Body of pancreas (tissue), 4 donors: ENCODE results near the gene CAPN3. TPM values are rescaled to one million over a fixed set of nuclear protein-coding genes. Genes with fewer than 3 reads are reported as not detected.

Source experiments
- ATAC-seq: fragments of 150-250 bp; one replicate; pipeline ENCODE4 v1.9.1; 2016
- DNase-seq, 4 donors: peaks; one replicate each; pipeline ENCODE4 v3.0.0-alpha.2; 2019
- H3K27ac ChIP-seq, 4 donors: fragments of 200-600 bp; sonication (generic); 1 replicate in 3 of 4; 2 replicates in 1 of 4; pipeline versions ENCODE4 v1.5.1 to v1.6.1; 2016 to 2019; ENCODE audit warnings: mild to moderate bottlenecking in 1 of 4, mixed read lengths in 1 of 4, moderate library complexity in 1 of 4
- H3K27me3 ChIP-seq, 2 donors: fragments of 200-600 bp; sonication (generic); one replicate each; pipeline ENCODE4 v1.6.0; 2016; ENCODE audit warnings: mild to moderate bottlenecking in 1 of 2
- H3K36me3 ChIP-seq, 2 donors: fragments of 200-600 bp; sonication (generic); replicated peaks in 1 of 2; 2 replicates each; pipeline ENCODE4 v1.5.1; 2016; ENCODE audit warnings: low read depth in 2 of 2; ENCODE audit not compliant: insufficient read depth in 1 of 2
- H3K4me1 ChIP-seq: fragments of 200-600 bp; sonication (generic); one replicate; pipeline ENCODE4 v1.6.0; 2016
- H3K4me3 ChIP-seq, 2 donors: fragments of 200-600 bp; sonication (generic); 1 replicate in 1 of 2; 2 replicates in 1 of 2; pipeline ENCODE4 v1.5.1; 2016 to 2019
- H3K9me3 ChIP-seq, 3 donors: fragments of 200-600 bp; sonication (generic); 1 replicate in 2 of 3; 2 replicates in 1 of 3; pipeline ENCODE4 v1.5.1; 2016
- CTCF ChIP-seq, 7 experiments: fragments of 450-650 bp in 4 of 7; fragments of 200-600 bp in 3 of 7; sonication (generic) in 3 of 7; IDR thresholded peaks; one replicate each; pipeline ENCODE4 v1.5.1; 2016 to 2019; ENCODE audit warnings: antibody characterized with exemption in 7 of 7
- POLR2A ChIP-seq, 3 donors: fragments of 450-650 bp; IDR thresholded peaks; one replicate each; pipeline ENCODE4 v1.6.1; 2016; ENCODE audit warnings: antibody characterized with exemption in 3 of 3, mild to moderate bottlenecking in 2 of 3
- WGBS, 2 donors: methylation state at CpG; one replicate each; pipeline ENCODE4 v1.1.5; 2017; 5-methylcytosine and 5-hydroxymethylcytosine counted together
- intact Hi-C: fragments of 100-400 bp; cut with DNase I; formaldehyde crosslinking; loops from one replicate; pipeline ENCODE4 v1.15.1; 2023
- total RNA-seq, 2 donors: library from RNA; depleted of rRNA; stranded (reverse); fragments of >200 nt; gene quantifications; one replicate each; pipeline ENCODE4 v1.1.0, GENCODE V29; 2016

The CAPN3 gene
- total RNA-seq, 2 donors from 2014 or later, result 6.3 to 9.6 TPM

- Histone ChIP-seq H3K27me3 (no peaks in the 10 kb centered on the region), H3K4me1 (no peaks in the 10 kb centered on the region), H3K36me3 (no peaks in the 10 kb centered on the region), H3K9me3 (no peaks in the 10 kb centered on the region), H3K27ac (no peak overlapping the region), H3K4me3 (no peak overlapping the region)
- TF ChIP-seq CTCF (IDR thresholded peaks at IDR 0.05) (no peak), POLR2A (IDR thresholded peaks at IDR 0.05) (no peak)
- 82 to 89% methylated on average over 1 of the region's 1 CpG for WGBS, 2 donors
- intact Hi-C loops, result no loop called here
- ATAC-seq (no peak), DNase-seq (peak in 1 of 4 donors; percentile 23)
Observed at GRCh38 chr15:42373274-42373673, 14.0 kb downstream of the CAPN3 start.

GRCh38 chr15:42373936-42374335, 14.6 kb downstream of the CAPN3 start:
- no peak for ATAC-seq

DNA sequence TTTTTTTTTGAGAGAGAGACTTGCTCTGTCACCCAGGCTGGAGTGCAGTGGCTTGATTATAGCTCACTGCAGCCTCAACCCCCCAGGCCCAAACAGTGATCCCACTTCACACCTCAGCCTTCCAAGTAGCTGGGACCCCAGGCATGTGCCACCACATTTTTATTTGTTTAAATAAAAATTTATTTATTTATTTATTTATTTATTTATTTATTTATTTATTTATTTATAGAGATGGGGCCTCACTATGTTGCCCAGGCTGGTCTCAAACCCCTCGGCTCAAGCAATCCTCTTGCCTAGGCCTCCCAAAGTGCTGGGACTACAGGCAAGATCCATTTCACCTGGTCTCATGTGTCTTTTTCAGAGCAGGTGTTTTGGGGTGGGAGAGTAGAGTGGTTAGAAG, 15.5 kb downstream of the CAPN3 start:
- TF ChIP-seq POLR2A (IDR thresholded peaks at IDR 0.05) (no peak), CTCF (IDR thresholded peaks at IDR 0.05) (no peak)
- Histone ChIP-seq H3K9me3 (no peaks in the 10 kb centered on the region), H3K27me3 (no peaks in the 10 kb centered on the region), H3K4me3 (no peak overlapping the region), H3K27ac (no peak overlapping the region), H3K36me3 (no peaks in the 10 kb centered on the region), H3K4me1 (no peaks in the 10 kb centered on the region)
- DNase-seq, result no peak
- intact Hi-C loops, result no loop called here
- 81 to 89% methylated on average over 1 of the region's 1 CpG for WGBS, 2 donors
- ATAC-seq, result no peak

More at GRCh38 chr15:42373936-42374335, 14.6 kb downstream of the CAPN3 start:
- Histone ChIP-seq H3K27me3 (no peaks in the 10 kb centered on the region), H3K4me3 (no peak overlapping the region), H3K27ac (no peak overlapping the region), H3K36me3 (no peaks in the 10 kb centered on the region), H3K9me3 (no peaks in the 10 kb centered on the region), H3K4me1 (no peaks in the 10 kb centered on the region)
- TF ChIP-seq POLR2A (IDR thresholded peaks at IDR 0.05), result no peak
- TF ChIP-seq CTCF (IDR thresholded peaks at IDR 0.05), result no peak
- intact Hi-C loops, result no loop called here
- DNase-seq, result no peak
- 83 to 89% methylated on average over 4 of the region's 4 CpGs for WGBS, 2 donors

- no peak for DNase-seq
- WGBS, 2 donors, result 93 to 97% methylated on average over 5 of the region's 5 CpGs
- Histone ChIP-seq H3K27me3 (no peaks in the 10 kb centered on the region), H3K9me3 (no peaks in the 10 kb centered on the region), H3K27ac (no peak overlapping the region), H3K4me3 (no peak overlapping the region), H3K36me3 (no peaks in the 10 kb centered on the region), H3K4me1 (no peaks in the 10 kb centered on the region)
- TF ChIP-seq POLR2A (IDR thresholded peaks at IDR 0.05), result no peak
- no peak for TF ChIP-seq CTCF (IDR thresholded peaks at IDR 0.05)
- intact Hi-C loops, result no loop called here
- no peak for ATAC-seq
Observed at GRCh38 chr15:42375252-42375651, 16.0 kb downstream of the CAPN3 start.

- ATAC-seq (no peak), DNase-seq (no peak)
- TF ChIP-seq CTCF (IDR thresholded peaks at IDR 0.05) (no peak), POLR2A (IDR thresholded peaks at IDR 0.05) (no peak)
- H3K9me3 ChIP-seq, result no peaks in the 10 kb centered on the region
- no peak overlapping the region for H3K4me3 ChIP-seq
- intact Hi-C loops, result no loop called here
- no peaks in the 10 kb centered on the region for H3K27me3 ChIP-seq
- H3K36me3 ChIP-seq, result no peaks in the 10 kb centered on the region
- H3K27ac ChIP-seq, result no peak overlapping the region
- 66 to 70% methylated on average over 4 of the region's 4 CpGs for WGBS, 2 donors
- H3K4me1 ChIP-seq, result no peaks in the 10 kb centered on the region
Observed at GRCh38 chr15:42375941-42376340, 16.6 kb downstream of the CAPN3 start.
